ENCODE results near the gene MIDN.

DNA sequence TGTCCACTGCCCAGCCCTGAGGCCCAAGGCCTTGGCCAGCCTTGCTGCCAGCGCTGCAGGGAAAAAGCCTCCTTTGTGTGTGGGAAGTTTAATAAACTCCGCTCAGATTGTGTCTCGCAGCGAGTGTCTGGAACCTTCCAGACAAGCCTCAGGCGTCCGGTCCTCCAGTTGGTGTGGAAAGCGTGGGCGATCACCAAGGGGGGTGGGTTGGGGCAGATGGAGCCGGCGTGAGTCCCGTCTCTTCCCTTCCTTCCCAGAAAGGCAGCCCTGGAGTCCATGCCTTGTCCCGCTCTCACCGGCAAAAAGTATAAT, 38.2 kb upstream of the MIDN start:
- TF ChIP-seq, protein P1, sequence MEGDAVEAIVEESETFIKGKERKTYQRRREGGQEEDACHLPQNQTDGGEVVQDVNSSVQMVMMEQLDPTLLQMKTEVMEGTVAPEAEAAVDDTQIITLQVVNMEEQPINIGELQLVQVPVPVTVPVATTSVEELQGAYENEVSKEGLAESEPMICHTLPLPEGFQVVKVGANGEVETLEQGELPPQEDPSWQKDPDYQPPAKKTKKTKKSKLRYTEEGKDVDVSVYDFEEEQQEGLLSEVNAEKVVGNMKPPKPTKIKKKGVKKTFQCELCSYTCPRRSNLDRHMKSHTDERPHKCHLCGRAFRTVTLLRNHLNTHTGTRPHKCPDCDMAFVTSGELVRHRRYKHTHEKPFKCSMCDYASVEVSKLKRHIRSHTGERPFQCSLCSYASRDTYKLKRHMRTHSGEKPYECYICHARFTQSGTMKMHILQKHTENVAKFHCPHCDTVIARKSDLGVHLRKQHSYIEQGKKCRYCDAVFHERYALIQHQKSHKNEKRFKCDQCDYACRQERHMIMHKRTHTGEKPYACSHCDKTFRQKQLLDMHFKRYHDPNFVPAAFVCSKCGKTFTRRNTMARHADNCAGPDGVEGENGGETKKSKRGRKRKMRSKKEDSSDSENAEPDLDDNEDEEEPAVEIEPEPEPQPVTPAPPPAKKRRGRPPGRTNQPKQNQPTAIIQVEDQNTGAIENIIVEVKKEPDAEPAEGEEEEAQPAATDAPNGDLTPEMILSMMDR (IDR thresholded peaks at IDR 0.05 in 4 of 5, conservative IDR thresholded peaks at IDR 0.05 in 1 of 5) = no peak
- TF ChIP-seq POLR2A (IDR thresholded peaks at IDR 0.05) = no peak
